SK-N-DZ (cell line): ENCODE measurements around the gene SEH1L.

Experiments used
- DNase-seq: peaks from one replicate; pipeline ENCODE4 v3.0.0-alpha.2; 2015; ENCODE audit warnings: low spot score

SEH1L gene

GRCh38 chr18:13036622-13037320 lies 89.0 kb downstream of the SEH1L start:
- no peak for DNase-seq
